Lung (tissue), 12 donors: ENCODE data around the gene B3GNT8. TPM values are rescaled to one million over a fixed set of nuclear protein-coding genes. Genes with fewer than 3 reads are reported as not detected.
A peak's percentile ranks its signal among the peaks of the same experiment; 100 is the strongest.

ENCODE experiments used
- ATAC-seq: fragments of 200-7000 bp; cut with Tn5 transposase; one replicate; pipeline ENCODE4 v1.9.1; 2020; ENCODE audit warnings: moderate number of reproducible peaks; ENCODE audit not compliant: insufficient read depth, low FRiP score
- DNase-seq, 3 donors: peaks; one replicate each; pipeline ENCODE4 v3.0.0-alpha.2; 2013 to 2017
- H3K27ac ChIP-seq, 2 donors: one replicate each; pipeline ENCODE4 v1.5.1; 2013; ENCODE audit warnings: mild to moderate bottlenecking in 2 of 2, moderate library complexity in 2 of 2, control low read depth in 1 of 2, inconsistent platforms in 1 of 2, low read depth in 1 of 2, low read length in 1 of 2
- H3K27me3 ChIP-seq, 3 donors: one replicate each; pipeline ENCODE4 v1.5.1; 2013; ENCODE audit warnings: low read length in 2 of 3; ENCODE audit not compliant: control insufficient read depth in 3 of 3, insufficient read depth in 3 of 3
- H3K36me3 ChIP-seq, 4 donors: one replicate each; pipeline ENCODE4 v1.5.1; 2013; ENCODE audit warnings: low read length in 4 of 4, mild to moderate bottlenecking in 1 of 4, moderate library complexity in 1 of 4; ENCODE audit not compliant: control insufficient read depth in 4 of 4, insufficient read depth in 4 of 4
- H3K4me1 ChIP-seq, 5 donors: one replicate each; pipeline ENCODE4 v1.5.1; 2013; ENCODE audit warnings: low read length in 5 of 5, mild to moderate bottlenecking in 2 of 5, moderate library complexity in 1 of 5; ENCODE audit not compliant: control insufficient read depth in 5 of 5, insufficient read depth in 5 of 5
- H3K4me3 ChIP-seq: one replicate; pipeline ENCODE4 v1.5.1; 2013; ENCODE audit warnings: mild to moderate bottlenecking, control low read depth, moderate library complexity
- H3K9ac ChIP-seq, 2 donors: one replicate each; pipeline ENCODE4 v1.5.1; 2013; ENCODE audit warnings: low read length in 2 of 2, control low read depth in 1 of 2; ENCODE audit not compliant: insufficient read depth in 1 of 2
- H3K9me3 ChIP-seq, 4 donors: one replicate each; pipeline ENCODE4 v1.5.1; 2013; ENCODE audit warnings: low read length in 3 of 4, mild to moderate bottlenecking in 1 of 4, moderate library complexity in 1 of 4; ENCODE audit not compliant: control insufficient read depth in 4 of 4, insufficient read depth in 3 of 4
- CTCF ChIP-seq: IDR thresholded peaks from 2 replicates; pipeline ENCODE4 v1.5.1; 2012; ENCODE audit warnings: mild to moderate bottlenecking; ENCODE audit errors: control extremely low read depth, extremely low read depth
- WGBS, 2 donors: extraction: QIAGEN DNeasy Blood & Tissue Kit; methylation state at CpG; one replicate each; pipeline ENCODE4 v1.1.7; 2013; 5-methylcytosine and 5-hydroxymethylcytosine counted together
- polyA plus RNA-seq, 2 donors: library from polyadenylated mRNA; stranded (reverse); fragments of 200-250 nt; gene quantifications; one replicate each; pipeline ENCODE4 v1.2.1, GENCODE V29; 2013
- total RNA-seq, 2 donors: library from RNA; depleted of rRNA in 1 of 2; stranded (reverse); fragments of >200 nt in 1 of 2; gene quantifications; one replicate each; pipeline ENCODE4 v1.2.1, GENCODE V29; 2014 to 2021
- donor health status: control.
- donor health status: control.
- donor health status: Bipolar disorder and iron deficiency.
- donor health status: healthy.
- donor health status: DM: yes; HTN: yes; CAD: no.

The B3GNT8 gene
- total and polyA plus RNA-seq, 4 donors, result 6.2 to 39.0 (median 32.8) TPM

DNA sequence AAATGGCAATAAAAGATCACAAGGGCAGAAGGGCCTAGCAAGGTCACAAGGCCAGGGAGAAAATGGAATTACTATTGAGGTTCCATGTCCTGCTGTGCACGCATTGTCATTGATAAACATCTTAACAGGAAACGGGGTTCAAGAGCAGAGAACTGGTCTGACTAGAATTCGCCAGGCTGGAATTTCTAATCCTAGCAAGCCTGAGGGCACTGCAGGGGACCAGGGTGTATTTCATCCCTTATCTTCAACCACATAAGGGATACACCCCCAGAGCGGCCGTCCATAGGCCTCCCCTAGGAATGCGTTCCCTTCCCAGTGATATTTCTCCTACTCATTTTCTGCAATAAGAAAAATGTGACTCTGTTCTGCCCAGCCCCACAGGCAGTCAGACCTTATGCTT is 35.3 kb upstream of the B3GNT8 start:
- TF ChIP-seq CTCF, result no peak
- no peak for ATAC-seq
- Histone ChIP-seq H3K27ac (no peak overlapping the region), H3K9ac (no peak overlapping the region), H3K4me3 (no peak overlapping the region), H3K27me3 (peaks cover 0 to 5% (median 3%) of the 10 kb centered on the region in 3 donors), H3K36me3 (no peaks in the 10 kb centered on the region), H3K9me3 (peaks cover 0 to 3% (median 0%) of the 10 kb centered on the region in 4 donors), H3K4me1 (no peaks in the 10 kb centered on the region)
- WGBS, 2 donors, result 59 to 76% methylated on average over 6 of the region's 6 CpGs
- no peak for DNase-seq

- TF ChIP-seq CTCF, result no peak
- Histone ChIP-seq H3K36me3 (no peaks in the 10 kb centered on the region), H3K4me1 (peaks cover 0 to 11% (median 3%) of the 10 kb centered on the region in 5 donors), H3K4me3 (no peak overlapping the region), H3K9me3 (no peaks in the 10 kb centered on the region), H3K27ac (peak overlapping the region in 1 of 2 donors; percentile 45), H3K27me3 (peaks cover 0 to 2% (median 0%) of the 10 kb centered on the region in 3 donors), H3K9ac (no peak overlapping the region)
- 43% methylated on average over 1 of the region's 1 CpG; no CpG with 5 or more reads in 1 of the 2 donors for WGBS, 2 donors
- no peak for ATAC-seq
- no peak for DNase-seq
Measured at GRCh38 chr19:41457241-41457640, 30.1 kb upstream of the B3GNT8 start.

GRCh38 chr19:41456342-41456918 is 29.3 kb upstream of the B3GNT8 start:
- H3K4me1 ChIP-seq, result peaks cover 0 to 11% (median 3%) of the 10 kb centered on the region in 5 donors
- no peaks in the 10 kb centered on the region for H3K9me3 ChIP-seq
- H3K36me3 ChIP-seq, result no peaks in the 10 kb centered on the region
- TF ChIP-seq CTCF, result no peak
- H3K9ac ChIP-seq, result no peak overlapping the region
- ATAC-seq (no peak), DNase-seq (peak in 2 of 3 donors; percentile 66 to 85)
- peaks cover 0 to 2% (median 0%) of the 10 kb centered on the region in 3 donors for H3K27me3 ChIP-seq
- WGBS, 2 donors, result 18 to 37% methylated on average over 7 of the region's 7 CpGs
- no peak overlapping the region for H3K4me3 ChIP-seq
- peak overlapping the region; percentile 45 to 73 for H3K27ac ChIP-seq
